ENCODE data around the gene MIEN1.
A peak's percentile ranks its signal among the peaks of the same experiment; 100 is the strongest.
"Not testable (repeated sequence)": the region's sequence is repeated elsewhere in the genome, so short reads cannot be mapped to it uniquely, and the experiment has no call there.

MIEN1 gene

GRCh38 chr17:39748444-39749034 lies 18.2 kb upstream of the MIEN1 start:
- not testable (repeated sequence) for H3K27ac ChIP-seq (ENCODE audit: low read depth, low read length); H3K27me3 ChIP-seq (ENCODE audit: control insufficient read depth in 1 of 2, insufficient read depth in 2 of 2, low read length in 2 of 2); H3K4me3 ChIP-seq (ENCODE audit: low read depth in 1 of 2, low read length in 2 of 2); H3K9ac ChIP-seq (ENCODE audit: low read depth in 1 of 2, low read length in 2 of 2); H3K9me3 ChIP-seq (ENCODE audit: control insufficient read depth in 1 of 2, low read length in 2 of 2)
- Histone ChIP-seq H3K4me1 (ENCODE audit: control insufficient read depth in 1 of 2, insufficient read depth in 2 of 2, low read length in 2 of 2) (peaks cover 17 to 18% of the 10 kb centered on the region in 2 donors), H3K36me3 (ENCODE audit: control insufficient read depth in 1 of 2, insufficient read depth in 2 of 2, low read length in 2 of 2) (peaks cover 8 to 18% of the 10 kb centered on the region in 2 donors)

GRCh38 chr17:39747745-39748144 lies 17.4 kb upstream of the MIEN1 start:
- H3K4me1 ChIP-seq (ENCODE audit: control insufficient read depth in 1 of 2, insufficient read depth in 2 of 2, low read length in 2 of 2), result peaks cover 10 to 11% of the 10 kb centered on the region in 2 donors
- peaks cover 0 to 3% of the 10 kb centered on the region in 2 donors for H3K27me3 ChIP-seq (ENCODE audit: control insufficient read depth in 1 of 2, insufficient read depth in 2 of 2, low read length in 2 of 2)
- peaks cover 8 to 26% of the 10 kb centered on the region in 2 donors for H3K36me3 ChIP-seq (ENCODE audit: control insufficient read depth in 1 of 2, insufficient read depth in 2 of 2, low read length in 2 of 2)
- H3K9me3 ChIP-seq (ENCODE audit: control insufficient read depth in 1 of 2, low read length in 2 of 2), result no peaks in the 10 kb centered on the region
- H3K27ac ChIP-seq (ENCODE audit: low read depth, low read length), result no peak overlapping the region
- no peak overlapping the region for H3K4me3 ChIP-seq (ENCODE audit: low read depth in 1 of 2, low read length in 2 of 2)
- H3K9ac ChIP-seq (ENCODE audit: low read depth in 1 of 2, low read length in 2 of 2), result no peak overlapping the region

- no peak overlapping the region for H3K4me3 ChIP-seq (ENCODE audit: low read depth in 1 of 2, low read length in 2 of 2)
- H3K27ac ChIP-seq (ENCODE audit: low read depth, low read length), result no peak overlapping the region
- H3K9me3 ChIP-seq (ENCODE audit: control insufficient read depth in 1 of 2, low read length in 2 of 2), result no peaks in the 10 kb centered on the region
- H3K4me1 ChIP-seq (ENCODE audit: control insufficient read depth in 1 of 2, insufficient read depth in 2 of 2, low read length in 2 of 2), result peaks cover 10 to 13% of the 10 kb centered on the region in 2 donors
- H3K36me3 ChIP-seq (ENCODE audit: control insufficient read depth in 1 of 2, insufficient read depth in 2 of 2, low read length in 2 of 2), result peaks cover 13 to 28% of the 10 kb centered on the region in 2 donors
- peaks cover 0 to 4% of the 10 kb centered on the region in 2 donors for H3K27me3 ChIP-seq (ENCODE audit: control insufficient read depth in 1 of 2, insufficient read depth in 2 of 2, low read length in 2 of 2)
- no peak overlapping the region for H3K9ac ChIP-seq (ENCODE audit: low read depth in 1 of 2, low read length in 2 of 2)
Observed at GRCh38 chr17:39746145-39746461, 15.8 kb upstream of the MIEN1 start.

- H3K9me3 ChIP-seq (ENCODE audit: control insufficient read depth in 1 of 2, low read length in 2 of 2), result no peaks in the 10 kb centered on the region
- no peak overlapping the region for H3K4me3 ChIP-seq (ENCODE audit: low read depth in 1 of 2, low read length in 2 of 2)
- H3K36me3 ChIP-seq (ENCODE audit: control insufficient read depth in 1 of 2, insufficient read depth in 2 of 2, low read length in 2 of 2), result peaks cover 13 to 28% of the 10 kb centered on the region in 2 donors
- peaks cover 10 to 14% of the 10 kb centered on the region in 2 donors for H3K4me1 ChIP-seq (ENCODE audit: control insufficient read depth in 1 of 2, insufficient read depth in 2 of 2, low read length in 2 of 2)
- H3K27ac ChIP-seq (ENCODE audit: low read depth, low read length), result no peak overlapping the region
- H3K27me3 ChIP-seq (ENCODE audit: control insufficient read depth in 1 of 2, insufficient read depth in 2 of 2, low read length in 2 of 2), result peaks cover 0 to 4% of the 10 kb centered on the region in 2 donors
- no peak overlapping the region for H3K9ac ChIP-seq (ENCODE audit: low read depth in 1 of 2, low read length in 2 of 2)
Observed at GRCh38 chr17:39745335-39746144, 15.2 kb upstream of the MIEN1 start.

GRCh38 chr17:39744836-39745215 lies 14.5 kb upstream of the MIEN1 start:
- peaks cover 0 to 4% of the 10 kb centered on the region in 2 donors for H3K27me3 ChIP-seq (ENCODE audit: control insufficient read depth in 1 of 2, insufficient read depth in 2 of 2, low read length in 2 of 2)
- no peaks in the 10 kb centered on the region for H3K9me3 ChIP-seq (ENCODE audit: control insufficient read depth in 1 of 2, low read length in 2 of 2)
- H3K4me1 ChIP-seq (ENCODE audit: control insufficient read depth in 1 of 2, insufficient read depth in 2 of 2, low read length in 2 of 2), result peaks cover 5 to 12% of the 10 kb centered on the region in 2 donors
- no peak overlapping the region for H3K27ac ChIP-seq (ENCODE audit: low read depth, low read length)
- H3K36me3 ChIP-seq (ENCODE audit: control insufficient read depth in 1 of 2, insufficient read depth in 2 of 2, low read length in 2 of 2), result peaks cover 13 to 28% of the 10 kb centered on the region in 2 donors
- no peak overlapping the region for H3K9ac ChIP-seq (ENCODE audit: low read depth in 1 of 2, low read length in 2 of 2)
- no peak overlapping the region for H3K4me3 ChIP-seq (ENCODE audit: low read depth in 1 of 2, low read length in 2 of 2)

GRCh38 chr17:39744075-39744835 lies 13.9 kb upstream of the MIEN1 start:
- Histone ChIP-seq H3K9me3 (ENCODE audit: control insufficient read depth in 1 of 2, low read length in 2 of 2) (no peaks in the 10 kb centered on the region), H3K27ac (ENCODE audit: low read depth, low read length) (no peak overlapping the region), H3K27me3 (ENCODE audit: control insufficient read depth in 1 of 2, insufficient read depth in 2 of 2, low read length in 2 of 2) (peaks cover 0 to 4% of the 10 kb centered on the region in 2 donors), H3K4me1 (ENCODE audit: control insufficient read depth in 1 of 2, insufficient read depth in 2 of 2, low read length in 2 of 2) (peaks cover 5 to 12% of the 10 kb centered on the region in 2 donors), H3K4me3 (ENCODE audit: low read depth in 1 of 2, low read length in 2 of 2) (no peak overlapping the region), H3K36me3 (ENCODE audit: control insufficient read depth in 1 of 2, insufficient read depth in 2 of 2, low read length in 2 of 2) (peaks cover 13 to 28% of the 10 kb centered on the region in 2 donors), H3K9ac (ENCODE audit: low read depth in 1 of 2, low read length in 2 of 2) (no peak overlapping the region)

GRCh38 chr17:39742856-39743436 lies 12.6 kb upstream of the MIEN1 start:
- Histone ChIP-seq H3K4me1 (ENCODE audit: control insufficient read depth in 1 of 2, insufficient read depth in 2 of 2, low read length in 2 of 2) (peaks cover 5 to 12% of the 10 kb centered on the region in 2 donors), H3K9ac (ENCODE audit: low read depth in 1 of 2, low read length in 2 of 2) (no peak overlapping the region), H3K27ac (ENCODE audit: low read depth, low read length) (no peak overlapping the region), H3K9me3 (ENCODE audit: control insufficient read depth in 1 of 2, low read length in 2 of 2) (no peaks in the 10 kb centered on the region), H3K27me3 (ENCODE audit: control insufficient read depth in 1 of 2, insufficient read depth in 2 of 2, low read length in 2 of 2) (peaks cover 0 to 4% of the 10 kb centered on the region in 2 donors), H3K4me3 (ENCODE audit: low read depth in 1 of 2, low read length in 2 of 2) (no peak overlapping the region), H3K36me3 (ENCODE audit: control insufficient read depth in 1 of 2, insufficient read depth in 2 of 2, low read length in 2 of 2) (peaks cover 13 to 28% of the 10 kb centered on the region in 2 donors)

GRCh38 chr17:39742126-39742855 lies 12.0 kb upstream of the MIEN1 start:
- Histone ChIP-seq H3K27ac (ENCODE audit: low read depth, low read length) (no peak overlapping the region), H3K36me3 (ENCODE audit: control insufficient read depth in 1 of 2, insufficient read depth in 2 of 2, low read length in 2 of 2) (peaks cover 13 to 23% of the 10 kb centered on the region in 2 donors), H3K9ac (ENCODE audit: low read depth in 1 of 2, low read length in 2 of 2) (no peak overlapping the region), H3K9me3 (ENCODE audit: control insufficient read depth in 1 of 2, low read length in 2 of 2) (no peaks in the 10 kb centered on the region), H3K27me3 (ENCODE audit: control insufficient read depth in 1 of 2, insufficient read depth in 2 of 2, low read length in 2 of 2) (peaks cover 0 to 4% of the 10 kb centered on the region in 2 donors), H3K4me3 (ENCODE audit: low read depth in 1 of 2, low read length in 2 of 2) (no peak overlapping the region), H3K4me1 (ENCODE audit: control insufficient read depth in 1 of 2, insufficient read depth in 2 of 2, low read length in 2 of 2) (peaks cover 5 to 15% of the 10 kb centered on the region in 2 donors)

- Histone ChIP-seq H3K4me3 (ENCODE audit: low read depth in 1 of 2, low read length in 2 of 2) (peak overlapping the region; percentile 75 to 79), H3K36me3 (ENCODE audit: control insufficient read depth in 1 of 2, insufficient read depth in 2 of 2, low read length in 2 of 2) (peaks cover 13 to 23% of the 10 kb centered on the region in 2 donors), H3K27ac (ENCODE audit: low read depth, low read length) (peak overlapping the region; percentile 84), H3K9ac (ENCODE audit: low read depth in 1 of 2, low read length in 2 of 2) (peak overlapping the region; percentile 72 to 88), H3K27me3 (ENCODE audit: control insufficient read depth in 1 of 2, insufficient read depth in 2 of 2, low read length in 2 of 2) (peaks cover 0 to 4% of the 10 kb centered on the region in 2 donors), H3K4me1 (ENCODE audit: control insufficient read depth in 1 of 2, insufficient read depth in 2 of 2, low read length in 2 of 2) (peaks cover 16 to 26% of the 10 kb centered on the region in 2 donors), H3K9me3 (ENCODE audit: control insufficient read depth in 1 of 2, low read length in 2 of 2) (no peaks in the 10 kb centered on the region)
Observed at GRCh38 chr17:39740357-39741111, 10.2 kb upstream of the MIEN1 start.

Measured in duodenal mucosa (tissue), 2 donors.